ENCODE results near the gene ADAMTSL2. TPM values are rescaled to one million over a fixed set of nuclear protein-coding genes. Genes with fewer than 3 reads are reported as not detected.

Gene ADAMTSL2
- total RNA-seq, 1 donor from 2014 or later: 0.15 TPM

DNA sequence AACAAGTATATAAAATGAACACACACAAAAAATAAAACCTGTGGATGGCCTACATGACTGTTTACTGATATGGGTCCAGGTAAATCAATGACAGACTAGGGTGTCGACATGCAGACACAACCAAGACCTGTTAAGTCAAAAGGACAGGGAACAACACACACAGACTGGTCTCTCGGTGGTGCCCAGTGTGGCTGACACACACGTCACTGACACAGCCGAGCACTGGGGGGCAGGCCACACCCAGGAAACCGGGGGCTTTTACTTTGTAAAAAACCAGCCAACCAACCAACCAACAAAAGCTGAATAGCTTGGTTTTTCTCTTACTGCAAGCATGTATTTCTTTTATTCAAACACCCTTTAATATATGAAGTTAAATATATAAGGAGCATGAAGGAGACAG lies 69.7 kb downstream of the ADAMTSL2 start:
- H3K4me1 Mint-ChIP-seq (ENCODE audit: low read depth): no peaks in the 10 kb centered on the region
- TF ChIP-seq, protein P1, sequence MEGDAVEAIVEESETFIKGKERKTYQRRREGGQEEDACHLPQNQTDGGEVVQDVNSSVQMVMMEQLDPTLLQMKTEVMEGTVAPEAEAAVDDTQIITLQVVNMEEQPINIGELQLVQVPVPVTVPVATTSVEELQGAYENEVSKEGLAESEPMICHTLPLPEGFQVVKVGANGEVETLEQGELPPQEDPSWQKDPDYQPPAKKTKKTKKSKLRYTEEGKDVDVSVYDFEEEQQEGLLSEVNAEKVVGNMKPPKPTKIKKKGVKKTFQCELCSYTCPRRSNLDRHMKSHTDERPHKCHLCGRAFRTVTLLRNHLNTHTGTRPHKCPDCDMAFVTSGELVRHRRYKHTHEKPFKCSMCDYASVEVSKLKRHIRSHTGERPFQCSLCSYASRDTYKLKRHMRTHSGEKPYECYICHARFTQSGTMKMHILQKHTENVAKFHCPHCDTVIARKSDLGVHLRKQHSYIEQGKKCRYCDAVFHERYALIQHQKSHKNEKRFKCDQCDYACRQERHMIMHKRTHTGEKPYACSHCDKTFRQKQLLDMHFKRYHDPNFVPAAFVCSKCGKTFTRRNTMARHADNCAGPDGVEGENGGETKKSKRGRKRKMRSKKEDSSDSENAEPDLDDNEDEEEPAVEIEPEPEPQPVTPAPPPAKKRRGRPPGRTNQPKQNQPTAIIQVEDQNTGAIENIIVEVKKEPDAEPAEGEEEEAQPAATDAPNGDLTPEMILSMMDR (IDR thresholded peaks at IDR 0.05): no peak
- DNase-seq (ENCODE audit: low spot score): peak; percentile 41
- peaks cover 54% of the 10 kb centered on the region for H3K27me3 Mint-ChIP-seq (ENCODE audit: low read depth)
- H3K36me3 Mint-ChIP-seq (ENCODE audit: low read depth): no peaks in the 10 kb centered on the region
- H3K4me3 Mint-ChIP-seq (ENCODE audit: unreplicated experiment): no peak overlapping the region
- no peaks in the 10 kb centered on the region for H3K9me3 Mint-ChIP-seq (ENCODE audit: low read depth)
- no peak overlapping the region for H3K27ac Mint-ChIP-seq (ENCODE audit: unreplicated experiment)

DNA sequence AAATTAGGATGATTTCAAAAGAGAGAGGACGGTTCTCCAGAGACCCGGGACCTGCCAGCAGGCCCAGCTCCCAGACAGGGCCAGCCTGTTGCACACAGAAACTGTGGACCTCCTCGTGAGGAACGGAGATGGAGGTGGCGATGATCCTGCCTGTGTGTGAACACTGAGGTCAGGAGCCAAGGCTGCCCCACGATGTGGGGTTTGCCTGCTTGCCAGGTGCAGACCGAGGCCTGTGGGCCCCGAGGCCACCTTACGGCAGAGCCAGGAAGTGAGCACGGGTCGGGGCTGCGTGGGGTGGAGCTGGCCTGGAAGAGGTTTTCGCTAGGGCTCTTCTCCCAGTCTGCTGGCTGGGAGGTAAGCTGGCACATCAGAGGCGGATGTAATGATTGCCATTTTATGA lies 70.4 kb downstream of the ADAMTSL2 start:
- peaks cover 59% of the 10 kb centered on the region for H3K27me3 Mint-ChIP-seq (ENCODE audit: low read depth)
- H3K27ac Mint-ChIP-seq (ENCODE audit: unreplicated experiment): no peak overlapping the region
- H3K9me3 Mint-ChIP-seq (ENCODE audit: low read depth): no peaks in the 10 kb centered on the region
- peak; percentile 67 for DNase-seq (ENCODE audit: low spot score)
- TF ChIP-seq, protein P1 (IDR thresholded peaks at IDR 0.05): no peak
- H3K36me3 Mint-ChIP-seq (ENCODE audit: low read depth): no peaks in the 10 kb centered on the region
- H3K4me3 Mint-ChIP-seq (ENCODE audit: unreplicated experiment): no peak overlapping the region
- H3K4me1 Mint-ChIP-seq (ENCODE audit: low read depth): peaks cover 5% of the 10 kb centered on the region

DNA sequence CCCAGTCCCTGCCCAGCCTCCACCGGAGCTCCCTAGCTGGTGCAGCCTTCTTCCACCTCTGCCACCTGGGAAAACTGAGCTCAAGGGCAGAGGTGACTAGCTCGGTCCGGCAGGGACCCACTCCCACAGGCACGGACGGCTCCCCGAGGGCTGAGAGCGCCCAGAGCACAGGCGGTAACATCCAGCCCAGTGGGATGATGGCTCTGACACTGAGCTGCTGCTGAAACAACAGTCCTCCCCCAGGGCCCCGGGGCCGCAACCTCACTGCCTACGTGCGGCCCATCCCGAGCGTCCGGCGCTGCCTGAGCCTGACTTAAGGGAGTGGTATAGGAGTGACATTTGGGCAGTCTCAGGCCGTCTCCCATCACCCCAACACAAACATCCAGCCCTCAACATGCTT lies 70.9 kb downstream of the ADAMTSL2 start:
- peaks cover 64% of the 10 kb centered on the region for H3K27me3 Mint-ChIP-seq (ENCODE audit: low read depth)

GRCh38 chr9:133605856-133606707 lies 71.6 kb downstream of the ADAMTSL2 start:
- TF ChIP-seq, protein P1 (IDR thresholded peaks at IDR 0.05): no peak
- Mint-ChIP-seq H3K4me3 (ENCODE audit: unreplicated experiment) (no peak overlapping the region), H3K27me3 (ENCODE audit: low read depth) (peaks cover 69% of the 10 kb centered on the region), H3K9me3 (ENCODE audit: low read depth) (no peaks in the 10 kb centered on the region), H3K27ac (ENCODE audit: unreplicated experiment) (no peak overlapping the region), H3K36me3 (ENCODE audit: low read depth) (no peaks in the 10 kb centered on the region), H3K4me1 (ENCODE audit: low read depth) (peaks cover 5% of the 10 kb centered on the region)
- peak; percentile 60 for DNase-seq (ENCODE audit: low spot score)

More for the DNA sequence above, 70.9 kb downstream of the ADAMTSL2 start:
- Mint-ChIP-seq H3K27ac (ENCODE audit: unreplicated experiment) (no peak overlapping the region), H3K4me1 (ENCODE audit: low read depth) (peaks cover 5% of the 10 kb centered on the region), H3K9me3 (ENCODE audit: low read depth) (no peaks in the 10 kb centered on the region), H3K4me3 (ENCODE audit: unreplicated experiment) (no peak overlapping the region), H3K36me3 (ENCODE audit: low read depth) (no peaks in the 10 kb centered on the region)
- TF ChIP-seq, protein P1 (IDR thresholded peaks at IDR 0.05): no peak
- peak; percentile 75 for DNase-seq (ENCODE audit: low spot score)

DNA sequence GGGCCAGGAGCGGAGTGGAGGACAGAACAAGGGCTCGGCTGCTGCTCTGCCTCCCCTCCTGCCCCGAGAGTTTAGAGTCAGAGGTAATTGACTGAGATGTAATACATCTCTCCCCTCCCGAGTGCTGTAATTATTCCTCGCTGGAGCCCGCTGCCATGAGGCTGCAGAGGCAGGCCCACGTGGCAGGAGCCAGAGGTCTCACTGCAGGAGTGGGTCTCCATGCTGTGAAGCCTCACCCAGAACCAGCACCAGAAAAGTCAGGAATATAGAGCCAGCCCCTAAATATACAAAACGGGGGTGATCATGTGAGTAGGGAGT lies 72.2 kb downstream of the ADAMTSL2 start:
- no peak for DNase-seq (ENCODE audit: low spot score)
- Mint-ChIP-seq H3K36me3 (ENCODE audit: low read depth) (no peaks in the 10 kb centered on the region), H3K4me1 (ENCODE audit: low read depth) (peaks cover 5% of the 10 kb centered on the region), H3K27me3 (ENCODE audit: low read depth) (peaks cover 75% of the 10 kb centered on the region), H3K9me3 (ENCODE audit: low read depth) (no peaks in the 10 kb centered on the region), H3K27ac (ENCODE audit: unreplicated experiment) (no peak overlapping the region), H3K4me3 (ENCODE audit: unreplicated experiment) (no peak overlapping the region)
- TF ChIP-seq, protein P1 (IDR thresholded peaks at IDR 0.05): no peak
